ENCODE measurements around the gene ARHGAP23. TPM values are rescaled to one million over a fixed set of nuclear protein-coding genes. Genes with fewer than 3 reads are reported as not detected.

ARHGAP23 gene
- total RNA-seq, 1 experiment from 2014 or later, result 97.9 TPM

- Histone ChIP-seq H4K20me1 (ENCODE audit: control insufficient read depth, insufficient read depth, insufficient read length) (no peaks in the 10 kb centered on the region), H3T11ph (ENCODE audit: low read length) (no peak overlapping the region), H4K91ac (ENCODE audit: insufficient read length, low read depth, low read length) (no peak overlapping the region), H2AFZ (ENCODE audit: low read length) (no peak overlapping the region), H3K79me2 (ENCODE audit: insufficient read depth, low read length) (no peaks in the 10 kb centered on the region), H3K27me3 (ENCODE audit: insufficient read depth, low read length) (no peaks in the 10 kb centered on the region), H3K4me2 (ENCODE audit: insufficient read depth, insufficient read length, low read length) (no peak overlapping the region), H3K23me2 (ENCODE audit: insufficient read length, low read depth, low read length, poor library complexity, severe bottlenecking) (no peaks in the 10 kb centered on the region), H3K9me3 (ENCODE audit: control insufficient read depth, low read depth, low read length) (no peaks in the 10 kb centered on the region), H2BK15ac (ENCODE audit: low read depth, low read length) (no peak overlapping the region), H3K56ac (ENCODE audit: insufficient read length, low read depth, low read length) (no peak overlapping the region), H2BK120ac (ENCODE audit: low read depth, low read length, poor library complexity, severe bottlenecking) (no peak overlapping the region), H4K5ac (ENCODE audit: insufficient read length, low read depth, low read length) (no peak overlapping the region), H2BK20ac (ENCODE audit: low read depth, low read length, poor library complexity, severe bottlenecking) (no peak overlapping the region), H3K9ac (ENCODE audit: extremely low read depth, insufficient read length, low read length) (no peak overlapping the region), H3K14ac (ENCODE audit: insufficient read depth, low read length) (no peak overlapping the region), H2BK12ac (ENCODE audit: insufficient read length, low read depth, low read length) (no peak overlapping the region), H3K79me1 (ENCODE audit: insufficient read depth, low read depth, low read length, poor library complexity, severe bottlenecking) (no peaks in the 10 kb centered on the region), H3K27ac (ENCODE audit: insufficient read length, low read depth, low read length) (no peak overlapping the region), H2BK5ac (ENCODE audit: insufficient read length, low read length) (no peak overlapping the region), H4K8ac (replicated peaks; ENCODE audit: insufficient read length, low read depth, low read length) (no peak overlapping the region), H3K23ac (ENCODE audit: insufficient read length, low read depth, low read length) (no peak overlapping the region), H2AK5ac (ENCODE audit: insufficient read length, low read length) (no peak overlapping the region), H3K4me1 (ENCODE audit: insufficient read depth, low read length) (no peaks in the 10 kb centered on the region), H3K18ac (ENCODE audit: insufficient read length, low read depth, low read length) (no peak overlapping the region), H3K4ac (ENCODE audit: low read depth, low read length) (no peak overlapping the region)
- Mint-ChIP-seq H3K36me3 (ENCODE audit: insufficient read depth in 1 of 3, low read depth in 3 of 3) (no peaks in the 10 kb centered on the region), H3K4me1 (peaks cover 20 to 49% of the 10 kb centered on the region in 2 experiments), H3K4me3 (no peak overlapping the region), H3K27me3 (ENCODE audit: low read depth) (peaks cover 22% of the 10 kb centered on the region), H3K9me3 (no peaks in the 10 kb centered on the region), H3K27ac (no peak overlapping the region)
- TF ChIP-seq, protein P1, sequence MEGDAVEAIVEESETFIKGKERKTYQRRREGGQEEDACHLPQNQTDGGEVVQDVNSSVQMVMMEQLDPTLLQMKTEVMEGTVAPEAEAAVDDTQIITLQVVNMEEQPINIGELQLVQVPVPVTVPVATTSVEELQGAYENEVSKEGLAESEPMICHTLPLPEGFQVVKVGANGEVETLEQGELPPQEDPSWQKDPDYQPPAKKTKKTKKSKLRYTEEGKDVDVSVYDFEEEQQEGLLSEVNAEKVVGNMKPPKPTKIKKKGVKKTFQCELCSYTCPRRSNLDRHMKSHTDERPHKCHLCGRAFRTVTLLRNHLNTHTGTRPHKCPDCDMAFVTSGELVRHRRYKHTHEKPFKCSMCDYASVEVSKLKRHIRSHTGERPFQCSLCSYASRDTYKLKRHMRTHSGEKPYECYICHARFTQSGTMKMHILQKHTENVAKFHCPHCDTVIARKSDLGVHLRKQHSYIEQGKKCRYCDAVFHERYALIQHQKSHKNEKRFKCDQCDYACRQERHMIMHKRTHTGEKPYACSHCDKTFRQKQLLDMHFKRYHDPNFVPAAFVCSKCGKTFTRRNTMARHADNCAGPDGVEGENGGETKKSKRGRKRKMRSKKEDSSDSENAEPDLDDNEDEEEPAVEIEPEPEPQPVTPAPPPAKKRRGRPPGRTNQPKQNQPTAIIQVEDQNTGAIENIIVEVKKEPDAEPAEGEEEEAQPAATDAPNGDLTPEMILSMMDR (conservative IDR thresholded peaks at IDR 0.05), result no peak
- no CpG with 5 or more reads among the region's 8 CpGs for WGBS (ENCODE audit: extremely low coverage, insufficient read length, low lambda C conversion rate)
- no peak for DNase-seq
Observed at GRCh38 chr17:38535886-38536285, 107.6 kb downstream of the ARHGAP23 start.
